GM18861 (cell line): ENCODE results near the gene PDXK.

Experiments used
- ATAC-seq: cut with Tn5 transposase; IDR thresholded peaks from one replicate; pipeline ENCODE4 v1.9.1; 2021; ENCODE audit not compliant: unreplicated experiment

The PDXK gene

DNA sequence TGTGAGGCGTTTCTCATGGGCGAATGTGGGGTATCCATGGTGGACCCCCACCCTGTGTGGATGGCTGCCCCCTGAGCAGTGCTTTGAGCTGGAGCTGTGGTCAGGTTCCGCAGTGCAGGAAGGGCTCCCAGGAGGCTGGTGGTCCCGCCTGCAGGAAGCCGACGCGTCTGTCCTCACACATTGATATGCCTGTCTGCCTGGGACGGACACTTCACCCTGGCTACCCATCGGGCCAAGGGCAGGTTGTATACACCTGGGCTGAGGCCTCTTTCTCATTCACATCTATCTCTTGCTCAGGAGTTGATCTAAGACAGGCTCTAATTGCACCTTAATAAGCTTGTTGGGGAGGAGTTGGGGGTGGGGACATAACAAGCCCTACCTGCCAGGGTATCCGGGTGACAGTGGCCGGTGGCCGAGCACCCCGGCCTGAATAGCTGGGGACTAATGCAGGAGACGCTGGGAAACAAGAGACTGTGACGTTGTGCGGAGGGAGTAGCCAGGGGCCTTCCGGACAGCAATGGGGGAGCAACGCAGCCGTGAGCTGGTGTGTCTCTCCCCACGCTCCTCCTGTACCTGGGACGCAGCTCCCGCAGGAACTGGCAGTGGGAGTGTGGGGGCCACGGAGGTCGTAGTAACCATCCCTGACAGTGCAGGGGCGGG, 21.7 kb downstream of the PDXK start:
- ATAC-seq = no peak

GRCh38 chr21:43741423-43742096, 22.6 kb downstream of the PDXK start:
- no peak for ATAC-seq

DNA sequence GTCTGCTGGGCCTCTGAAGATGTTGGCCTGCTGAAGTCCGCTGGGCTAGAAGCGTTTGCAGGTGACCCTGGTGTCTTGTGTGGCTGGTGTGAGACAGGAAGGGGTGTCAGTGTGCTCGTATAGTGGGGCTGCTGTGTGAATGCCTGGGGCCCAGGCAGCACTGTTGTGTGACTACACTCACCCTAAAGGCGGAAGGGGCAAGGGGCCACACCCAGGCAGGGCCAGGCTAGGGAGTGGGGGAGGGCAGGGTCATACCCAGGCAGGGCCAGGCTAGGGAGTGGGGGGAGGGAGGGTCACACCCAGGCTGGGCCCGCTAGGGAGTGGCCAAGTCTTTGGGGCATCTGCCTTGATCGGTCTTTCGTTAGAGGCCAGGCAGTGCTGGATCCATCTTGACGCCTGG, 25.0 kb downstream of the PDXK start:
- no peak for ATAC-seq

DNA sequence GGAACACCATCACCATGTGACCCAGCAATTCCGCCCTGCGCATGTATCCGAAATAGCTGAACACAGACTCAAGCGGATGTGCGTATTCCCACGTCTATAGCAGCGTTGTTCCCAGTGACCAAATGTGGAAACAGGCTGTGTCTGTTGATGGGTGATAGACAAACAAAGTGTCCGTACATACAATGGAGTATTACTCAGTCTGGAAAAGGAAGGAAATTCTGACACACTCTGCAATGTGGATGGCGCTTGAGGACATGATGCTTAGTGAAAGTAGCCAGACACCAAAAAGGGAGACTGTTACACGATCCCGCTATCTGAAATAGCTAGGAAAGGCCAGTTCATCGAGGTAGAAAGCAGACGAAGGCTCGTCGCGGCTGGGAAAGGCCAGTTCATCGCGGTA, 25.8 kb downstream of the PDXK start:
- no peak for ATAC-seq

GRCh38 chr21:43745772-43746517, 27.0 kb downstream of the PDXK start:
- ATAC-seq = no peak

DNA sequence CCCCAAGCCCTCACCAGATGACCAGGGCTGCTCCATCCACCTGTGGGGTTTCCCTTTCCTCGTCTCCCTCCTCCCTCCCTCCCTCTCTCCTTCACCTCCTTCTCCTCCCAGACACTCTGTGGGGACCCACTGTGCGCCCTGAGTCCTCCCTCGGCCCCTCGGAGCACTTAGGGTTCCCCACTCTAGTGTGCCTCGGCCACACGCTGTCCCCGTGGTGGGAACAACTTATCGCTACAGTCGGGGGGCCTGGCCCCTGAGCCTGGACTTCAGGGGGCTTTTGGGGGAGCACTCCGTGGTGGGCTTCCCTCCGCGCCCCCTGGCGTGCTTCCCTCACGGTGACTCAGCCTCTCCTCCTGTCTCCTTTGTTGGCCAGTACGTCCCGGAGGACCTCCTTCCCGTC, 29.7 kb downstream of the PDXK start:
- no peak for ATAC-seq

- ATAC-seq = no peak
These were observed 30.8 kb downstream of the PDXK start for GRCh38 chr21:43749651-43750262.

GRCh38 chr21:43750339-43751033, 31.6 kb downstream of the PDXK start:
- no peak for ATAC-seq

DNA sequence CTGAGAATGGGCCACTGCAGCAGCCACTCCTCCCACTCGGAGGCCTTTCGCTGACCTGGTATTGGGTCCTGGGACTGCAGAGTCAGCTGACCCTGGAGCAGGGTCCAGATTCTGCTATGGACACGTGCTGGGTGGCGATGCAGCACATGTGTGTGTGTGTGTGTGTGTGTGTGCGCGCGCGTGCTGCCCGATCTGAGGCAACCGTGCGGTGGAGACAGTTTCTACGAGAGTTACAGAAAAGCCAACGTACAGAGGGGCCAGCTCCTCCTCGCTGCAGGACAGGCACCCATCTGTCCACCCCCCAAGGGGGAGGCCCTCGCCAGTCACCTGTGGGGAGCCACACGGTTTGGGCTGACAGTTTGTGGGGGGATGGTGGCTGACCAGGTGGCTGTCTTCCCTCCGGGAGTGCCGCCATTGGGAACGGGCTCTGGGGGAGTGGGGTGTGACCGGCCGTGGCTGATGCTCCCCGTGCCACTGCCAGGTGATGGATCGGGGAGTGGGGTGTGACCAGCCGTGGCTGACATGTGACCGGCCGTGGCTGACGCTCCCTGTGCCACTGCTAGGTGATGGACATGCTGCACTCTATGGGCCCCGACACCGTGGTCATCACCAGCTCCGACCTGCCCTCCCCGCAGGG, 33.1 kb downstream of the PDXK start:
- no peak for ATAC-seq

- ATAC-seq = no peak
These were observed 34.0 kb downstream of the PDXK start for GRCh38 chr21:43752758-43753438.

DNA sequence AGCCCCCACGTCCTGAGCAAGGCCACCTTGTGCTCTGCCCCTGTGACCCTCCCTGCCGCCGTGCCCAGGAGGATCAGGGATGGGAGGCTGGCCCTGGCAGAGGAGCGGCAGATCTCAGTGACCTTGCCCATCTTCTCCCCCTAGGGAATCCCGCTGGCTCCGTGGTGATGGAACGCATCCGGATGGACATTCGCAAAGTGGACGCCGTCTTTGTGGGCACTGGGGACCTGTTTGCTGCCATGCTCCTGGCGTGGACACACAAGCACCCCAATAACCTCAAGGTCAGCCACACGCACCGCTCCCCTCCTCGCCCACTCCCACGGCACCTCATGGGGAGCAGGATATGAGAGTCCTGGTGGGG, 34.5 kb downstream of the PDXK start:
- no peak for ATAC-seq

DNA sequence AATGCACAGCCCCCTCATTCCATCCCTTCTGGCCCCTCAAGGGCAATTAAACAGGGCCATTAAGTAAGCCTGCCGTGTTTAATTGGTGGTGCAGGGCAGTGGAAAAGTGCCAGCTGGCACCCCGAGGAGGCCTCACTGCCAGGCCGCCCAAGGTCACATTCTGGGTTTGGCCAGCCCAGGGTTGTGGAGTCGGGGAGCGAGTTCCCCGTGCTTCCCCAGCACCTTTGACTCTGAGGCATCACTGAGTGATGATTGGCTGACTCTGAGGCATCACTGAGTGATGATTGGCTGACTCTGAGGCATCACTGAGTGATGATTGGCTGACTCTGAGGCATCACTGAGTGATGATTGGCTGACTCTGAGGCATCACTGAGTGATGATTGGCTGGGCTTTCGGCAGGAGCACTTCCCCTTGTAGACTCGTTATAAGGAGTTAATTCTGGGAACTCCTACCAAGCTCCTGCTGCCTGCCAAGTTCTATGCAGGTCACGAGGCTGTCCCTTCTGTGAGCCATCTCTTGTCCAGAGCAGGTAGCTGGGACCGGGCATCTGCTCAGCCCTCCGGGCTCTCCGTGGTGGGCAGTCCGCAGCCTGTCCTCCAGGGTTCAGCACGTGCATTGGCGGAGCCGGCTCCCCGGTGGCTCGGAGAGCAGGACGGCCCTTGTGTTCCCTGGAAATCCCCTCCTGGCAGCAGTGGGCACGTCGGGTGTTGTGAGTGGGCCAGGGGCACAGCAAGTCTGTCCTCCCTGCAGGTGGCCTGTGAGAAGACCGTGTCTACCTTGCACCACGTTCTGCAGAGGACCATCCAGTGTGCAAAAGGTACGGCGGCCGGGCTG, 36.2 kb downstream of the PDXK start:
- ATAC-seq = no peak

- no peak for ATAC-seq
These were observed 37.1 kb downstream of the PDXK start for GRCh38 chr21:43755820-43756594.

DNA sequence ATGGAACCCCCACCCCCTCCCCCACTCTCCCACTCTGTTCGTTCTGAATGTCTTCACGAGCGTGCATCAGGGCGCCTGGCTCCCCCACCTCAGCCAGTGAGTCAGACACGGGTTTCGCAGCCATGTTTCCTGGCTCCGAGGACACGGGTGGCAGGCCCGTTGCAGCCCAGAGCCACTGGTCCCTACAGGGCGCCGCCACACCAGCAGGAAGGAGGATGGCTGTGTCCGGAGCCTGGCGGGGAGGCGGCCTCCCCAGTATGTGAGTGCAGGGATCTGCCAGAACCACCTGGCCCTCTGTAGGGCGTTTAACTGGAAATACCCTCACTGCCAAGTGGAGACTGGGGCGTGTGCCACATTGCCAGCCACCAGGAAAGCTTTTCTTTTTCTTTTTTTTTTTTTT, 38.7 kb downstream of the PDXK start:
- no peak for ATAC-seq

DNA sequence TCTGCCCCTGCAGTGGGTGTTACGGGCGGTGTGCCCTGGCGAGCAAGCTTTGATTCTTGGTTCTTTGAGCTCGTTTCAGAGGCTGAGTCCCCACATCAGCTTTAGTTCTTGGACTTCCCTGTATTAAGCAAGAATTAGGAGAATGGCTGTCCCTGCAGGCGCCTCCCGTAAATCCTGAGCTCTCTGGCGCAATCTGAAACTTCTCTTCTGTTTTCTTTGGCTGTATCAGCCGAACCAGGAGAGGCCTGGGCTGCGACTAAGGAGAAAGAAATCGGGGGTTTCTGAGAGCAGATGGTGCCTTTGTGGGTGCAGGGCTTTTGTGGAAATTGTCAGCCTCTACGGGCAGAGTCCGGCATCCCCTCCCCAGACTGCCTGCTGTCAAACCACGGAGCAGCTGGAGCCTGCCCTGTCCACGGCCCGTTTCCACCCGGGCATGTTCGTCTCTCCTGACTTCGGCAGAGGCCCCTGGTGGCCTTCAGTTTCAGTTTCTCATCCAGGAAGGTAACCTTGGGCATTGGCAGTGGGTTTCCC, 39.2 kb downstream of the PDXK start:
- no peak for ATAC-seq

DNA sequence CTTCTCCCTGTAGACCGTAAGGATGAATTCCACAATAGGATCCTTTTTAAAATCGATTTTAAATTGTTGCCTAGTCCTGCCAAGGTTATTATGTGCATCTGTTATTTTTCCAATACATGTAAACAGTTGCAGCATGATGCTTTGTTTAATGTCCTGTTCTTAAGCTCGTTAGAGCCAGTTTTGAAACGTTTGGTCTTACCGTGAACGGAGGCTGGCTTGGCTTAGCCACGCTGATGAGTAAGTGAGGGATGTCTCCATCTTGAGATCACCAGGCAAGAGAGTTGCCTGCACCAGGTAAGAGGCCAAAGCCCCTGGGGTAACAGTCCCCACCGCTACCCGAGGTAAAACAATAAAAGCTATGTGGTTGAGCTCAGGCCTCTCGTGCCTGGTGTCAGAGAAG, 39.9 kb downstream of the PDXK start:
- no peak for ATAC-seq

- ATAC-seq = no peak
These were observed 40.7 kb downstream of the PDXK start for GRCh38 chr21:43759651-43760050.

- ATAC-seq = no peak
These were observed 41.5 kb downstream of the PDXK start for GRCh38 chr21:43760391-43760958.
